Dermis microvascular lymphatic vessel endothelial cell (primary cell): Measurements from ENCODE around the gene FAM98B. TPM values are rescaled to one million over a fixed set of nuclear protein-coding genes. Genes with fewer than 3 reads are reported as not detected.

ENCODE experiments used
- DNase-seq, 2 donors: peaks; one replicate each; pipeline versions ENCODE4 v3.0.0 to v3.0.0-alpha.2; 2010; ENCODE audit warnings: low read depth in 2 of 2
- total RNA-seq: library from RNA; depleted of rRNA; stranded (reverse); fragments of >200 nt; gene quantifications from 2 replicates; pipeline ENCODE4 v1.2.1, GENCODE V29; 2014

FAM98B gene
- total RNA-seq, 1 donor from 2014 or later: 5.9 TPM

DNA sequence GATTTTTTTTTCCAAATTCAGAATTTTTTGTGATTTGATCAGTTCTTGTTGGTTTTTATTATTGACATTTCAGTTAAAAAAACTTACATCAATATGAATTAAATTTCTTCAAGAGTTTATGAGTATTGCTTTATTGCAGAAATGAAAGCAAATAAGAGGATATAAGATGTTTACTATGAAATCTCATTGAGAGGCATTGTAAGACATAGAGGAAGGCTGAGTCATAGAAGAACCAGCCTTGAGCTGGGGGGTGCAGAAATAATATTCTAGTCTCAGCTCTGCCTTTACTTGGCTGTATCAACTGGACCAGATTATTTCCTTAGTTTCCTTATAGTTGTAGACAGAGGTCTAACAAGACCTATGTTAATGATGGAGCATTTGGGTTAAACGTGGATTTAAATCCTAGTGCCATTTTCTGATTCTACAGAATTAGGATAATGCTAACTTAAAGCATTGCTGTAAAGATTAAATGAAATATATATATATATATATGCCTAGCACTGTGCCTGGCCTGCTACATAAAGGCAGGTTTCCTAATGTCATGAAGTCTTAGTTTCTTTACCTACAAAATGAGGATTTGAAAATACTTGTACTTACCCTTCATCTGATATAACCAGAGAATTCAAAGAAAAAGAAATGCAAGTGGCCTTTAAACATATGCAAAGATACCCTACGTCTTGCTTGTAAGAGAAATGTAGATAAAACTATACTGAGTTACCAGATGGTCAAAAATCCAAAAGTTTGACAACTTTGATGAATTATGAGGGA is 7.3 kb downstream of the FAM98B start:
- peak in 1 of 2 donors; percentile 57 for DNase-seq

DNA sequence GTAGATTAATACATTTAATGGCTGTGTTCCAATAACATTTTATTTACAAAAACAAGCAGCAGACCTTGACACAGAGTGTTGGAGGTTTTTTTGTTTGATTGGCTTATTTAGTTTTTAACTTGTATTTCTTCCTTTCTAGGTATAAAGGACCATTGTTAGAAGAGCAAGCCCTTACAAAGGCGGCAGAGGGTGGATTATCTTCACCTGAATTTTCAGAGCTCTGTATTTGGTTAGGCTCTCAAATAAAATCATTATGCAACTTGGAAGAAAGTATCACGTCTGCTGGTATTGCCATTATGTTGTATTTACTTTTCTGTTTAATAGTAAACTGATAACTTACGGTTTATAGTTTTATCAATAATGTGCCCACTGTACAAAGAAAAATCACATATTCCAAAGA is 10.0 kb downstream of the FAM98B start:
- DNase-seq: no peak

DNA sequence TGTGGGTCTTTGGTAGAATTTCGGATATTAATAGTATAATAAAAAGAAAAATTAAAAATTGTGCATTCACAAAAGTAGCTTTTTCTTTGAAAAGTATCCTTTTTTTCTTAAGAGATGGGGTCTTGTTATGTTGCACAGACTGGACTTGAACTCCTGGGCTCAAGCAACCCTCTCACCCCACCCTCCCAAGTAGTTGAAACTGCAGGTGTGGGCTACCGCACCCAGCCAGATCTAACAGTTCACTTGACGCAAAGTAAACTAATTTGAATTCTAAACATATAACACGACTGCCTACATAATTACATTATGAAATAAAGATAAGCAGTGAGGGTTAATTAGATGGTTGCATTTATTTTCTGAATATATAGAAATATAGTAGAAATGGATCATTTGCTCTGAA is 10.7 kb downstream of the FAM98B start:
- no peak for DNase-seq

- no peak for DNase-seq
Measured at GRCh38 chr15:38470816-38471215, 16.9 kb downstream of the FAM98B start.

DNA sequence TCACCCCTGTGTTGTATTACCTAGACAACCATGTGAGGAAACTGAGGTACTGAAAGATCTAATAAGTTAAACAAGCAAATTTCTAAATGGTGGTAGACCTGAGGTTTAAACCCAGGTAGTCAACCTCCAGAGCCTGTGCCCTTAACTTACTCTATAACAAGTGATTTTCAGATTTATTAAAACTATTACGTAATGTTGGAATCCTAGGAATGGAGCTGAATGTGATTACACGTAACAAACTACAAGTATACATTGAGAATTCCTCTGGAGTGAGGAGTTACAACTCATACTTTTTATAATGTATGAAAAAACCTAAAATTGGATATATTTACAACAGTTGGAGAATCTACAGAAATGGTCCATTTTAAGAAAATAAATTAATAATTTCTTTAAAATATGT is 18.0 kb downstream of the FAM98B start:
- no peak for DNase-seq

DNA sequence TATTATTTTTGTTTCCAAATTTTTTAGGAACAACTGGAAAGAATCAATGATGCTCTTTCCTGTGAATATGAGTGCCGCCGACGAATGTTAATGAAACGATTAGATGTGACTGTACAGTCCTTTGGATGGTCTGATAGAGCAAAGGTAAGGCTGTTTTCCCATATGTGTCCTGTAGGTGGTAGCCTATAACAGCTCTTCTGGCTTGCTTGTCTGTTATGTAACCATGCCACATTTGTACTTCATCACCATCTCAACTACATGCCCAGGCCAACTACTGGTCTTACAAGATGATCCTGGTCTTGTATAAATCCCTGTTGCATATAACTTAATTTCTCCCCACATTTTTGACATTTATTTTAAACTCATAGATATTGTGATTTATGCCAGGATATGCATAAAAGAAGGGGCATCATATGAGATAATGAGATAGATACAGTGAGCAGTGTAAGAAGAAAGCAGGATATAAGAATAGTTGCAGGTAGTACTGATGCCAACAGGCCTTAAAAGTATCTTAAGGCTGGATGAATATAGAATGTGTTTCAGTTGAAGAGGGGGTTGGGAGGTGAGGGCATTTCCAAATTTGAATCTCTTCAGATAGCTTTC is 20.3 kb downstream of the FAM98B start:
- peak; percentile 61 to 79 for DNase-seq

GRCh38 chr15:38475361-38475760 is 21.4 kb downstream of the FAM98B start:
- no peak for DNase-seq

- DNase-seq: no peak
Measured at GRCh38 chr15:38476120-38476519, 22.2 kb downstream of the FAM98B start.

- no peak for DNase-seq
Measured at GRCh38 chr15:38477637-38478036, 23.7 kb downstream of the FAM98B start.

GRCh38 chr15:38479266-38479665 is 25.3 kb downstream of the FAM98B start:
- no peak for DNase-seq

GRCh38 chr15:38479756-38480155 is 25.8 kb downstream of the FAM98B start:
- peak in 1 of 2 donors; percentile 29 for DNase-seq

GRCh38 chr15:38481113-38481512 is 27.2 kb downstream of the FAM98B start:
- DNase-seq: no peak

GRCh38 chr15:38481761-38482160 is 27.8 kb downstream of the FAM98B start:
- DNase-seq: no peak

- no peak for DNase-seq
Measured at GRCh38 chr15:38482572-38482971, 28.6 kb downstream of the FAM98B start.

GRCh38 chr15:38486936-38487335 is 33.0 kb downstream of the FAM98B start:
- DNase-seq: peak in 1 of 2 donors; percentile 19

GRCh38 chr15:38487378-38487777 is 33.5 kb downstream of the FAM98B start:
- no peak for DNase-seq

GRCh38 chr15:38490242-38490922 is 36.5 kb downstream of the FAM98B start:
- peak in 1 of 2 donors; percentile 32 for DNase-seq

GRCh38 chr15:38496151-38496550 is 42.2 kb downstream of the FAM98B start:
- DNase-seq: no peak

GRCh38 chr15:38499651-38500050 is 45.7 kb downstream of the FAM98B start:
- no peak for DNase-seq

- DNase-seq: no peak
Measured at GRCh38 chr15:38503496-38503895, 49.6 kb downstream of the FAM98B start.

- no peak for DNase-seq
Measured at GRCh38 chr15:38504680-38505467, 50.9 kb downstream of the FAM98B start.

- DNase-seq: no peak
Measured at GRCh38 chr15:38506997-38507396, 53.1 kb downstream of the FAM98B start.
